OCI-LY7 (cell line): ENCODE measurements around the gene COQ5.

ENCODE experiments used
- EZH2phosphoT487 ChIP-seq: fragments of 200-600 bp; sonication (generic); IDR thresholded peaks from 2 replicates; pipeline ENCODE4 v1.6.1; 2018; ENCODE audit warnings: low read depth, borderline replicate concordance, mild to moderate bottlenecking, mixed run types, antibody characterized with exemption, low read length, moderate library complexity, mixed read lengths
- TF ChIP-seq, protein P1 (sequence below): fragments of 200-600 bp; sonication (generic); conservative IDR thresholded peaks from 2 replicates; pipeline ENCODE4 v1.5.1; 2014; ENCODE audit warnings: mild to moderate bottlenecking, antibody characterized with exemption, low read length, moderate library complexity, mixed read lengths

- TF ChIP-seq, protein P1, sequence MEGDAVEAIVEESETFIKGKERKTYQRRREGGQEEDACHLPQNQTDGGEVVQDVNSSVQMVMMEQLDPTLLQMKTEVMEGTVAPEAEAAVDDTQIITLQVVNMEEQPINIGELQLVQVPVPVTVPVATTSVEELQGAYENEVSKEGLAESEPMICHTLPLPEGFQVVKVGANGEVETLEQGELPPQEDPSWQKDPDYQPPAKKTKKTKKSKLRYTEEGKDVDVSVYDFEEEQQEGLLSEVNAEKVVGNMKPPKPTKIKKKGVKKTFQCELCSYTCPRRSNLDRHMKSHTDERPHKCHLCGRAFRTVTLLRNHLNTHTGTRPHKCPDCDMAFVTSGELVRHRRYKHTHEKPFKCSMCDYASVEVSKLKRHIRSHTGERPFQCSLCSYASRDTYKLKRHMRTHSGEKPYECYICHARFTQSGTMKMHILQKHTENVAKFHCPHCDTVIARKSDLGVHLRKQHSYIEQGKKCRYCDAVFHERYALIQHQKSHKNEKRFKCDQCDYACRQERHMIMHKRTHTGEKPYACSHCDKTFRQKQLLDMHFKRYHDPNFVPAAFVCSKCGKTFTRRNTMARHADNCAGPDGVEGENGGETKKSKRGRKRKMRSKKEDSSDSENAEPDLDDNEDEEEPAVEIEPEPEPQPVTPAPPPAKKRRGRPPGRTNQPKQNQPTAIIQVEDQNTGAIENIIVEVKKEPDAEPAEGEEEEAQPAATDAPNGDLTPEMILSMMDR: no peak
- no peak for TF ChIP-seq EZH2phosphoT487
These were observed 42.3 kb upstream of the COQ5 start for GRCh38 chr12:120571299-120571698.
